ENCODE measurements around the gene MICAL1. TPM values are rescaled to one million over a fixed set of nuclear protein-coding genes. Genes with fewer than 3 reads are reported as not detected.

The MICAL1 gene
- total and polyA plus RNA-seq, 2 experiments from 2014 or later, result 46.5 to 51.2 TPM

DNA sequence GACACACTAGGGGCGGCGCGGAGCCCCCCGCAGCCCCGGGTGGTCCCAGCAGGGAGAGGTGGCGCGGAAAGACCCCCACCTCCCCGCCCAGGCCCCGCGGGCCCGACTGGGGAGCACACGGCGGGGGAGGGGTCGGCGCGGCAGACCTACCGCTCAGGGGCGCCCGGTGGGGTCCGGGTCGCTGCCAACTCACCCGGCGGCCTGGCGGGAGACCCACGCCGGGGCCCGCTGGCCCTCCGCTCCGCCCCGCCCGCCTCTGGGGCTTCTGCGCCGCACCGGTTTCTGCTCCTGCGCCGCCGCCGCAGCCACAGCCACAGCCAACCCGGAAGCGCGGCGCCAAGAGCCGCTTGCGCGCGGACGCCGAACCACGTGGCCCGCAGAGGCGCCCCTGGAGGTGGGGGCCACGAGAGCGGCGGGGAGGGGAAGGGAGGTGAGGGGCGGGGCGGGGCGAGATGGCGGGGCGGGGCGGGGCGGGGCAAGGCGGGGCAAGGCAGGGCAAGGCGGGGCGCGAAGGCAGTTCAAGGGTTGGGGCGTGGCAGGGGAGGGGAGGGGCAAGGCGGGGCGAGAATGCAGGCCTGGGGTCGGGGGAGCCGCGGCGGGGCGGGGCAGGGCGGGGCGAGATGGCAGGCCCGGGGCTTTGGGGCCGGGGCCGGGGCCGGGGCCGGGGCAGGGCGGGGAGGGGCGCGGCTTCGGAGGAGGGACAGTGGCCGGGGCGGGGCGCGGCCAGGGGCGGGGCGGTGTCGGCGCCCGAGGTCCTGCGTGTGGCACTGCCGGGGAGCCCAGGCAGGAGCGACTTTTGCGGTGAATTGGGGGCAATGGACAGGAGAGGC is 27.5 kb upstream of the MICAL1 start, which contains the start of gene ZBTB24:
Gene ZBTB24 (minus strand): TSS at position 315 of the 830 bp plus-strand sequence. CDS start 1,193 bp downstream, outside the sequence.
- peak within 1 kb of the TSS; percentile 81 for H3K4me2 ChIP-seq
- peaks cover 30% of the 10 kb centered on the region for H3K4me1 ChIP-seq (ENCODE audit: insufficient read depth)
- H3K27me3 ChIP-seq, result no peaks in the 10 kb centered on the region
- WGBS (ENCODE audit: low lambda C conversion rate, missing lambda C conversion rate), result under 1% methylated on average over 39 of the region's 97 CpGs
- H3K4me3 ChIP-seq, result peak within 1 kb of the TSS; percentile 88
- H3K9me3 ChIP-seq (ENCODE audit: low read depth), result no peaks in the 10 kb centered on the region
- no peaks in the 10 kb centered on the region for H3K36me3 ChIP-seq (replicated peaks; ENCODE audit: insufficient read depth, low read depth)
- TF ChIP-seq EZH2 (IDR thresholded peaks at IDR 0.05; ENCODE audit: borderline replicate concordance), result no peak
- TF ChIP-seq CTCF (IDR thresholded peaks at IDR 0.05; ENCODE audit: poor library complexity), result no peak
- no peak for TF ChIP-seq EZH2phosphoT487 (IDR thresholded peaks at IDR 0.05; ENCODE audit: low read depth, severe bottlenecking, unreplicated experiment)
- H3K79me2 ChIP-seq, result peaks cover 33% of the 10 kb centered on the region
- DNase-seq (ENCODE audit: low spot score), result peak; percentile 96
- peak within 1 kb of the TSS; percentile 92 for H2AFZ ChIP-seq
- no peaks in the 10 kb centered on the region for H4K20me1 ChIP-seq (ENCODE audit: insufficient read depth, poor library complexity, severe bottlenecking)
- no peaks in the 10 kb centered on the region for H3K9me2 ChIP-seq (replicated peaks; ENCODE audit: insufficient read depth)
- peak within 1 kb of the TSS; percentile 62 for H3K27ac ChIP-seq

- WGBS (ENCODE audit: low lambda C conversion rate, missing lambda C conversion rate), result 95% methylated on average over 7 of the region's 7 CpGs
- Histone ChIP-seq H3K4me3 (no peak overlapping the region), H3K27ac (no peak overlapping the region), H3K79me2 (peaks cover 50% of the 10 kb centered on the region), H3K4me2 (peak overlapping the region; percentile 81), H3K27me3 (no peaks in the 10 kb centered on the region), H2AFZ (no peak overlapping the region), H4K20me1 (ENCODE audit: insufficient read depth, poor library complexity, severe bottlenecking) (no peaks in the 10 kb centered on the region), H3K4me1 (ENCODE audit: insufficient read depth) (peaks cover 41% of the 10 kb centered on the region), H3K36me3 (replicated peaks; ENCODE audit: insufficient read depth, low read depth) (no peaks in the 10 kb centered on the region), H3K9me2 (replicated peaks; ENCODE audit: insufficient read depth) (no peaks in the 10 kb centered on the region), H3K9me3 (ENCODE audit: low read depth) (no peaks in the 10 kb centered on the region)
- no peak for DNase-seq (ENCODE audit: low spot score)
- TF ChIP-seq EZH2phosphoT487 (IDR thresholded peaks at IDR 0.05; ENCODE audit: low read depth, severe bottlenecking, unreplicated experiment), result no peak
Measured at GRCh38 chr6:109480993-109481480, 25.5 kb upstream of the MICAL1 start.

- no peak for TF ChIP-seq EZH2 (IDR thresholded peaks at IDR 0.05; ENCODE audit: borderline replicate concordance)
- no peak for TF ChIP-seq CTCF (IDR thresholded peaks at IDR 0.05; ENCODE audit: poor library complexity)
- no peak for TF ChIP-seq EZH2phosphoT487 (IDR thresholded peaks at IDR 0.05; ENCODE audit: low read depth, severe bottlenecking, unreplicated experiment)
- Histone ChIP-seq H3K4me3 (no peak overlapping the region), H4K20me1 (ENCODE audit: insufficient read depth, poor library complexity, severe bottlenecking) (no peaks in the 10 kb centered on the region), H2AFZ (no peak overlapping the region), H3K27ac (peak overlapping the region; percentile 58), H3K27me3 (no peaks in the 10 kb centered on the region), H3K9me2 (replicated peaks; ENCODE audit: insufficient read depth) (no peaks in the 10 kb centered on the region), H3K36me3 (replicated peaks; ENCODE audit: insufficient read depth, low read depth) (no peaks in the 10 kb centered on the region), H3K4me2 (peak overlapping the region; percentile 81), H3K9me3 (ENCODE audit: low read depth) (no peaks in the 10 kb centered on the region), H3K4me1 (ENCODE audit: insufficient read depth) (peaks cover 41% of the 10 kb centered on the region), H3K79me2 (peaks cover 63% of the 10 kb centered on the region)
- 80% methylated on average over 5 of the region's 5 CpGs for WGBS (ENCODE audit: low lambda C conversion rate, missing lambda C conversion rate)
- DNase-seq (ENCODE audit: low spot score), result no peak
Measured at GRCh38 chr6:109478841-109479624, 23.5 kb upstream of the MICAL1 start.
